GM13976 (cell line): ENCODE data around the gene MRPL28.
"Not testable (repeated sequence)": the region's sequence is repeated elsewhere in the genome, so short reads cannot be mapped to it uniquely, and the experiment has no call there.

ENCODE experiments used
- DNase-seq: peaks from one replicate; pipeline ENCODE4 v3.0.0; 2012; ENCODE audit warnings: low spot score
- CTCF ChIP-seq: IDR thresholded peaks from 2 replicates; pipeline ENCODE4 v1.5.1; 2012; ENCODE audit warnings: borderline replicate concordance, mild to moderate bottlenecking; ENCODE audit not compliant: insufficient read depth; ENCODE audit errors: extremely low read depth, missing control alignments, control extremely low read depth
- in situ Hi-C: fragments of 300-500 bp; cut with MboI; formaldehyde crosslinking; loops from one replicate; pipeline ENCODE4 v1.12.0; 2022; ENCODE audit warnings: low sequenced_read_pairs, mixed read lengths, inconsistent platforms; ENCODE audit not compliant: unreplicated experiment

The MRPL28 gene

GRCh38 chr16:352547-353403, 17.6 kb downstream of the MRPL28 start, which contains the start of gene AXIN1:
TSS of gene AXIN1 (minus strand) at chr16:352723. CDS start at chr16:347025, 5,698 bp downstream.
- in situ Hi-C loops = no loop called here

DNA sequence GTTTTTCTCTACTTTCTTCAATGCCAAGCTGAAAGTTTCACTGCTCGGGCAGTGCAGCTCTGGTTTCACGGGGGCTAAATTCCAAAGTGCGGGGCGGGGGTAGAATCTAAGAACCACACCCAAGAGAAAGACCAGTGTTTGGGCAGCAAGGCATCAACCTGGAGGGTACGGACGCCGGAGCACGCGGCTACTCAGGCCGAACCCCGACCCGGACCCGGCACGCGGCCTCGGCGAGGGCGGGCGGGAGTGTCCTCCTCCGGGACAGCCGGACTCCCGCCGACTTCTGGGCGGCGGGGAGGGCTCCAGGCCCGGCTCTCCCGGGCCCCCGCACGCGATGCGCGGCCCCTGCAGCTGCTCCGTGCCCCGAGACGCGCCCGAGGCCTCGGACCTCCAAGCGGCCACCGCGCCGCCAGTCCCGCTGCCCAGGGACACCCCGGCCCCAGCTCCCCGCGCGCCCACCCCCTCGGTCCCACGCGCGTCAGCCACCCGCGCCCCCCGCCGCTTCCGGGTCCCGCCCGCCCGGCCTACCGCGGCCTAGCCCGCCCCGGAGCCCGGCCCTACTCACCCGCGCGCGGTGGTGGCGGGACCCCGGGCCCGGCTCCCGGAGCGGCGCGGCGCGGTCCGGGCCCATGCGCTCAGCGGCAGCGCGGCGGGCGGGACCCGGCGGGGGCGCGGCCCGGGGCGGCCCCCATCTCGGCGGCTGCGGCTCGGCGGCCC, 18.4 kb downstream of the MRPL28 start:
- DNase-seq = no peak
- no peak for TF ChIP-seq CTCF
- in situ Hi-C loops = no loop called here

More at GRCh38 chr16:352547-353403, 17.6 kb downstream of the MRPL28 start, which contains the start of gene AXIN1:
- TF ChIP-seq CTCF = peak; percentile 53
- peak; percentile 98 for DNase-seq

GRCh38 chr16:350203-350602, 20.1 kb downstream of the MRPL28 start:
- DNase-seq = no peak
- in situ Hi-C loops = no loop called here
- TF ChIP-seq CTCF = no peak

DNA sequence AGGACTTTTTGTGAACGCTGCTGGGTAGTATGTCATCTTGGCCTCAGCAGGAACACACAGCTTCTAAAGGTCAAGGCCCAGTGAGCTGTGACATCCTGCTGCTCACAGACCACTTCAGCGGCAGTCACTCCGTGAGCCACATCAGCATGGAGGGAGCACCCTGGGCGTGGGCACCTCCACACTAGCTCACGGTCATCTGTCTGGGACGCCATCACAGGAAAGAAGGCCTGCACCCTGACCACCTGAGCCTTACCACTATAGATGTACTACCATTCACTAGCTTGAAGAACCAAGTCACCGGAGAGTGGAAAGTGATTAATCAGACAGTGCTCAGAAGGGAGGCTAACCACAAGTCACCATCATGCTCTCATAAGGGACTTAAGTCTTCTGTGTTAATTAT, 21.1 kb downstream of the MRPL28 start:
- TF ChIP-seq CTCF = no peak
- in situ Hi-C loops = no loop called here
- peak; percentile 75 for DNase-seq

GRCh38 chr16:348495-348894, 21.8 kb downstream of the MRPL28 start:
- DNase-seq, in situ Hi-C loops: not testable (repeated sequence)

DNA sequence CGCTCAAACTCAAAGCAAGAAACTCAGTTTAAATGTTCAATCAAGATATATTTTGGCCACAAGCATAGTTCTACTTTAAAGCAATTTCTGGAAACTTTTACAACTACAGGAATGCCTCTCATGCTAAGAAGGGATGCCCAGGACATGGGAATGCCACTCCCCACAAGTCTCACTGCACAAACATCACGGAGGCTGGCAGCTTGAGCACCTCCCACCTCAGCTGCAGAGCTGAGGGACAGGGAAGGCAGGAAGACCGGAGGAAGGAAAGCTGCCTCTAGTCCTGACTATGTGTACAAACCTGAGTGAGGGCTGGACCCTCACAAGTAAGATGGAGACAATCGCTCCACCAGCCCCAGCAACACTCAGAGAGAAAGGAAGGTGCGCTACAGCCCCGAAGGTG, 23.1 kb downstream of the MRPL28 start:
- DNase-seq = no peak
- in situ Hi-C loops = no loop called here
- no peak for TF ChIP-seq CTCF

DNA sequence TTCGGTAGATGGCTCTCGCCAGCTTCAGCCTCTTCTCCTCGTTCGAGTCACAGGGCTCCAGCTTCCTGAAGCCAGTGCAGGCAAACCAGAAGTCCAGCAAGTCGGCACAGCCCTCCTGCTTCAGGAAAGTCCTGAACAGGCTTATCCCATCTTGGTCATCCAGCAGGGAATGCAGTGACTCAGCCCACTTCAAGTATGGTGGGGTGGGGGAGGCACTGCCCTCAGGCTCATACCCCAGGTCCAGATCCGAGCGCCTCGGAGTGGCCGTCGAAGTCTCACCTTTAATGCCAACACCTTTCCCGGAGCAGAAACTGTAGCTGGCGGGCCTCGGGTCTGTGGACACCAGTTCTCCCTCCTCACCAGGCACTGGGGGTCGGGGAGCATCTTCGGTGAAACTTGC, 23.8 kb downstream of the MRPL28 start:
- in situ Hi-C loops = no loop called here
- no peak for DNase-seq

More for the DNA sequence above, 23.8 kb downstream of the MRPL28 start:
- no peak for TF ChIP-seq CTCF
